Neural progenitor cell (in vitro differentiated cells): ENCODE data around the gene STK24. TPM values are rescaled to one million over a fixed set of nuclear protein-coding genes. Genes with fewer than 3 reads are reported as not detected.

Experiments used
- DNase-seq: peaks from one replicate; pipeline ENCODE4 v3.0.0-alpha.2; 2016; ENCODE audit warnings: low spot score
- H2AFZ ChIP-seq: fragments of 200-600 bp; sonication (generic); replicated peaks from 2 replicates; pipeline ENCODE4 v1.6.1; 2016; ENCODE audit warnings: antibody characterized with exemption
- H3F3A ChIP-seq: fragments of 200-600 bp; sonication (generic); 2 replicates; pipeline ENCODE4 v1.6.1; 2016; ENCODE audit warnings: antibody characterized with exemption, low read depth
- H3K27ac ChIP-seq: fragments of 200-600 bp; sonication (generic); 2 replicates; pipeline ENCODE4 v1.5.1; 2016; ENCODE audit warnings: mild to moderate bottlenecking
- H3K27me3 ChIP-seq: fragments of 200-600 bp; sonication (generic); 2 replicates; pipeline ENCODE4 v1.6.1; 2016; ENCODE audit warnings: mild to moderate bottlenecking, moderate library complexity
- H3K36me3 ChIP-seq: fragments of 200-600 bp; sonication (generic); 2 replicates; pipeline ENCODE4 v1.5.1; 2016
- H3K4me1 ChIP-seq: fragments of 200-600 bp; sonication (generic); 2 replicates; pipeline ENCODE4 v1.6.1; 2016; ENCODE audit warnings: mixed run types
- H3K4me2 ChIP-seq: fragments of 200-600 bp; sonication (generic); 2 replicates; pipeline ENCODE4 v1.6.1; 2016
- H3K4me3 ChIP-seq: fragments of 200-600 bp; sonication (generic); 2 replicates; pipeline ENCODE4 v1.5.1; 2016
- H3K79me2 ChIP-seq: fragments of 200-600 bp; sonication (generic); 2 replicates; pipeline ENCODE4 v1.6.1; 2016; ENCODE audit warnings: low read depth
- H3K9ac ChIP-seq: fragments of 200-600 bp; sonication (generic); 2 replicates; pipeline ENCODE4 v1.6.1; 2016
- H3K9me3 ChIP-seq: fragments of 200-600 bp; sonication (generic); 2 replicates; pipeline ENCODE4 v1.5.1; 2016; ENCODE audit warnings: low read depth
- H4K20me1 ChIP-seq: fragments of 200-600 bp; sonication (generic); 2 replicates; pipeline ENCODE4 v1.6.1; 2016; ENCODE audit warnings: low read depth
- H3K27ac Mint-ChIP-seq: 3 replicates; pipeline ENCODE4 v1.8.0; 2021; ENCODE audit warnings: mixed read lengths
- H3K27me3 Mint-ChIP-seq: 2 replicates; pipeline ENCODE4 v1.8.0; 2022; ENCODE audit warnings: low read depth, mild to moderate bottlenecking, inconsistent platforms, moderate library complexity, mixed read lengths; ENCODE audit not compliant: insufficient read depth
- H3K36me3 Mint-ChIP-seq: 3 replicates; pipeline ENCODE4 v1.8.0; 2021; ENCODE audit warnings: mixed read lengths
- H3K4me1 Mint-ChIP-seq: 3 replicates; pipeline ENCODE4 v1.8.0; 2021; ENCODE audit warnings: mixed read lengths
- H3K4me3 Mint-ChIP-seq: 3 replicates; pipeline ENCODE4 v1.8.0; 2021; ENCODE audit warnings: mild to moderate bottlenecking, moderate library complexity, mixed read lengths
- H3K9me3 Mint-ChIP-seq: 3 replicates; pipeline ENCODE4 v1.8.0; 2020; ENCODE audit warnings: mixed read lengths
- CTCF ChIP-seq: fragments of 200-600 bp; sonication (generic); IDR thresholded peaks from 2 replicates; pipeline ENCODE4 v1.5.1; 2017; ENCODE audit warnings: antibody characterized with exemption, mild to moderate bottlenecking
- EZH2 ChIP-seq: fragments of 200-600 bp; sonication (generic); IDR thresholded peaks from 2 replicates; pipeline ENCODE4 v1.6.1; 2017; ENCODE audit warnings: antibody characterized with exemption, mild to moderate bottlenecking, moderate library complexity
- EZH2phosphoT487 ChIP-seq: fragments of 200-600 bp; sonication (generic); IDR thresholded peaks from 2 replicates; pipeline ENCODE4 v1.6.1; 2017; ENCODE audit warnings: antibody characterized with exemption
- total RNA-seq: library from RNA; depleted of rRNA; stranded (reverse); fragments of >200 nt; gene quantifications from 2 replicates; pipeline ENCODE4 v1.2.3, GENCODE V29; 2015; ENCODE audit warnings: low replicate concordance

STK24 gene
- total RNA-seq, 1 donor from 2014 or later, result 330 TPM

GRCh38 chr13:98586400-98587345, 9.8 kb upstream of the STK24 start:
- no peaks in the 10 kb centered on the region for H4K20me1 ChIP-seq
- Mint-ChIP-seq H3K36me3 (peaks cover 3% of the 10 kb centered on the region), H3K4me1 (peaks cover 17% of the 10 kb centered on the region), H3K4me3 (no peak overlapping the region), H3K9me3 (peaks cover 10% of the 10 kb centered on the region), H3K27me3 (peaks cover 5% of the 10 kb centered on the region), H3K27ac (no peak overlapping the region)
- H3K79me2 ChIP-seq, result no peaks in the 10 kb centered on the region
- no peak overlapping the region for H3K9ac ChIP-seq
- H3K4me3 ChIP-seq, result no peak overlapping the region
- no peak overlapping the region for H2AFZ ChIP-seq
- DNase-seq, result no peak
- H3K4me2 ChIP-seq, result no peak overlapping the region
- H3K4me1 ChIP-seq, result no peaks in the 10 kb centered on the region
- H3K9me3 ChIP-seq, result no peaks in the 10 kb centered on the region
- TF ChIP-seq EZH2phosphoT487 (no peak), EZH2 (no peak), CTCF (no peak)
- H3K27me3 ChIP-seq, result no peaks in the 10 kb centered on the region
- no peaks in the 10 kb centered on the region for H3F3A ChIP-seq
- H3K27ac ChIP-seq, result no peak overlapping the region
- no peaks in the 10 kb centered on the region for H3K36me3 ChIP-seq

- H3K9me3 ChIP-seq, result no peaks in the 10 kb centered on the region
- Mint-ChIP-seq H3K9me3 (peaks cover 10% of the 10 kb centered on the region), H3K4me1 (peaks cover 23% of the 10 kb centered on the region), H3K27me3 (peaks cover 5% of the 10 kb centered on the region), H3K4me3 (no peak overlapping the region), H3K27ac (no peak overlapping the region), H3K36me3 (peaks cover 3% of the 10 kb centered on the region)
- no peak overlapping the region for H2AFZ ChIP-seq
- TF ChIP-seq CTCF (no peak), EZH2phosphoT487 (no peak), EZH2 (no peak)
- no peak overlapping the region for H3K4me2 ChIP-seq
- no peak overlapping the region for H3K27ac ChIP-seq
- no peaks in the 10 kb centered on the region for H4K20me1 ChIP-seq
- H3F3A ChIP-seq, result no peaks in the 10 kb centered on the region
- H3K4me1 ChIP-seq, result no peaks in the 10 kb centered on the region
- DNase-seq, result no peak
- no peaks in the 10 kb centered on the region for H3K79me2 ChIP-seq
- no peaks in the 10 kb centered on the region for H3K27me3 ChIP-seq
- no peak overlapping the region for H3K4me3 ChIP-seq
- no peaks in the 10 kb centered on the region for H3K36me3 ChIP-seq
- no peak overlapping the region for H3K9ac ChIP-seq
Measured at GRCh38 chr13:98585946-98586345, 9.0 kb upstream of the STK24 start.

GRCh38 chr13:98585398-98585754, 8.5 kb upstream of the STK24 start:
- peaks cover 3% of the 10 kb centered on the region for H3K36me3 Mint-ChIP-seq
- no peak overlapping the region for H3K4me3 ChIP-seq
- H3K27ac ChIP-seq, result no peak overlapping the region
- H3K4me1 Mint-ChIP-seq, result peaks cover 24% of the 10 kb centered on the region
- TF ChIP-seq CTCF, result no peak
- no peak for TF ChIP-seq EZH2phosphoT487
- no peak for TF ChIP-seq EZH2
- no peak overlapping the region for H2AFZ ChIP-seq
- no peaks in the 10 kb centered on the region for H3K36me3 ChIP-seq
- peaks cover 5% of the 10 kb centered on the region for H3K9me3 Mint-ChIP-seq
- H3K9ac ChIP-seq, result no peak overlapping the region
- no peaks in the 10 kb centered on the region for H3K27me3 ChIP-seq
- no peak overlapping the region for H3K27ac Mint-ChIP-seq
- no peaks in the 10 kb centered on the region for H3K79me2 ChIP-seq
- peaks cover 5% of the 10 kb centered on the region for H3K27me3 Mint-ChIP-seq
- no peaks in the 10 kb centered on the region for H3F3A ChIP-seq
- no peak overlapping the region for H3K4me2 ChIP-seq
- no peak for DNase-seq
- H3K4me1 ChIP-seq, result no peaks in the 10 kb centered on the region
- H3K4me3 Mint-ChIP-seq, result no peak overlapping the region
- H4K20me1 ChIP-seq, result no peaks in the 10 kb centered on the region
- no peaks in the 10 kb centered on the region for H3K9me3 ChIP-seq
